Neural cell (in vitro differentiated cells): ENCODE measurements around the gene CRPPA. TPM values are rescaled to one million over a fixed set of nuclear protein-coding genes. Genes with fewer than 3 reads are reported as not detected.
"Not testable (repeated sequence)": the region's sequence is repeated elsewhere in the genome, so short reads cannot be mapped to it uniquely, and the experiment has no call there.

Experiments used
- H2AFZ ChIP-seq: fragments of 200-600, 300-800 bp; sonication (generic), shearing (Covaris generic); 2 replicates; pipeline ENCODE4 v1.6.0; 2014; ENCODE audit warnings: low read depth, mild to moderate bottlenecking, antibody characterized with exemption, low read length, moderate library complexity
- H3F3A ChIP-seq: fragments of 200-600 bp; shearing (Covaris generic); 2 replicates; pipeline ENCODE4 v1.6.1; 2016; ENCODE audit warnings: mild to moderate bottlenecking, moderate library complexity, mixed read lengths, antibody characterized with exemption, low read length; ENCODE audit not compliant: insufficient read depth, poor library complexity, severe bottlenecking
- H3K27ac ChIP-seq: fragments of 200-600, 300-800 bp; sonication (generic), shearing (Covaris generic); 2 replicates; pipeline ENCODE4 v1.5.1; 2014; ENCODE audit warnings: mild to moderate bottlenecking, low read length, moderate library complexity
- H3K27me3 ChIP-seq: fragments of 300-800, 200-600 bp; sonication (generic), shearing (Covaris generic); 2 replicates; pipeline ENCODE4 v1.6.0; 2014; ENCODE audit warnings: mild to moderate bottlenecking, low read depth, low read length, moderate library complexity; ENCODE audit not compliant: insufficient read depth
- H3K36me3 ChIP-seq: fragments of 300-800, 200-600 bp; sonication (generic), shearing (Covaris generic); 2 replicates; pipeline ENCODE4 v1.5.1; 2014; ENCODE audit warnings: mild to moderate bottlenecking, antibody characterized with exemption, low read length, moderate library complexity; ENCODE audit not compliant: insufficient read depth
- H3K4me2 ChIP-seq: fragments of 300-800, 200-600 bp; sonication (generic), shearing (Covaris generic); 2 replicates; pipeline ENCODE4 v1.6.0; 2014; ENCODE audit warnings: mild to moderate bottlenecking, low read length
- H3K4me3 ChIP-seq: fragments of 300-800, 200-600 bp; sonication (generic), shearing (Covaris generic); 2 replicates; pipeline ENCODE4 v1.5.1; 2014; ENCODE audit warnings: mild to moderate bottlenecking, low read length, moderate library complexity
- H3K79me2 ChIP-seq: fragments of 200-600 bp; shearing (Covaris generic); replicated peaks from 2 replicates; pipeline ENCODE4 v1.6.0; 2014; ENCODE audit warnings: mild to moderate bottlenecking, low read length, moderate library complexity; ENCODE audit not compliant: insufficient read depth
- H3K9ac ChIP-seq: fragments of 300-800, 200-600 bp; sonication (generic), shearing (Covaris generic); 2 replicates; pipeline ENCODE4 v1.6.1; 2016; ENCODE audit warnings: mild to moderate bottlenecking, low read length, mixed read lengths
- H3K9me2 ChIP-seq: fragments of 200-600 bp; shearing (Covaris generic); 2 replicates; pipeline ENCODE4 v1.6.1; 2016; ENCODE audit warnings: mild to moderate bottlenecking, low read length, mixed read lengths; ENCODE audit not compliant: insufficient read depth
- H3K9me3 ChIP-seq: fragments of 200-600, 300-800 bp; sonication (generic), shearing (Covaris generic); 2 replicates; pipeline ENCODE4 v1.6.1; 2016; ENCODE audit warnings: mild to moderate bottlenecking, mixed run types, low read length, moderate library complexity, mixed read lengths
- H4K20me1 ChIP-seq: fragments of 200-600 bp; shearing (Covaris generic); 2 replicates; pipeline ENCODE4 v1.6.1; 2016; ENCODE audit warnings: mild to moderate bottlenecking, mixed run types; ENCODE audit not compliant: insufficient read depth
- EP300 ChIP-seq: fragments of 450-650 bp; conservative IDR thresholded peaks from 2 replicates; pipeline ENCODE4 v1.6.1; 2014; ENCODE audit warnings: antibody characterized with exemption, mild to moderate bottlenecking, moderate library complexity; ENCODE audit not compliant: poor library complexity, severe bottlenecking
- MXI1 ChIP-seq: fragments of 450-650 bp; conservative IDR thresholded peaks from 2 replicates; pipeline ENCODE4 v1.6.1; 2014; ENCODE audit warnings: antibody characterized with exemption, mild to moderate bottlenecking; ENCODE audit not compliant: poor library complexity, severe bottlenecking
- SMC3 ChIP-seq: fragments of 450-650 bp; conservative IDR thresholded peaks from 2 replicates; pipeline ENCODE4 v1.6.1; 2014; ENCODE audit warnings: antibody characterized with exemption, mild to moderate bottlenecking, moderate library complexity; ENCODE audit not compliant: poor library complexity
- polyA plus RNA-seq: library from polyadenylated mRNA; depleted of rRNA; stranded (reverse); fragments of >200 nt; gene quantifications from 2 replicates; pipeline ENCODE4 v1.2.3, GENCODE V29; 2014
- small RNA-seq, 3 experiments: library from RNA; depleted of rRNA; stranded (forward); fragments of <200 nt; gene quantifications; one replicate each; pipeline ENCODE3, GENCODE V24; 2012

Gene CRPPA
- polyA plus RNA-seq, 1 donor from 2014 or later: 0.05 TPM

GRCh38 chr7:16392990-16393523 is 28.3 kb downstream of the CRPPA start:
- H3K79me2 ChIP-seq: no peaks in the 10 kb centered on the region
- peaks cover 10% of the 10 kb centered on the region for H3K36me3 ChIP-seq
- H3K4me2 ChIP-seq: no peak overlapping the region
- H3K27me3 ChIP-seq: no peaks in the 10 kb centered on the region
- H2AFZ ChIP-seq: no peak overlapping the region
- TF ChIP-seq MXI1 (no peak), SMC3 (no peak), EP300 (no peak)
- H3K9me2 ChIP-seq: no peaks in the 10 kb centered on the region
- H3K4me3 ChIP-seq: no peak overlapping the region
- H3F3A ChIP-seq: no peaks in the 10 kb centered on the region
- no peak overlapping the region for H3K27ac ChIP-seq
- no peaks in the 10 kb centered on the region for H4K20me1 ChIP-seq
- H3K9me3 ChIP-seq: peaks cover 12% of the 10 kb centered on the region
- no peak overlapping the region for H3K9ac ChIP-seq

GRCh38 chr7:16383786-16384185 is 37.6 kb downstream of the CRPPA start:
- not testable (repeated sequence) for H2AFZ ChIP-seq, H3K79me2 ChIP-seq, H3F3A ChIP-seq, H3K9me3 ChIP-seq, H3K27ac ChIP-seq, H3K9ac ChIP-seq, H4K20me1 ChIP-seq, H3K4me3 ChIP-seq, H3K9me2 ChIP-seq, H3K27me3 ChIP-seq, H3K36me3 ChIP-seq, H3K4me2 ChIP-seq

- H3K36me3 ChIP-seq: not testable (repeated sequence)
Measured at GRCh38 chr7:16383103-16383502, 38.2 kb downstream of the CRPPA start.

More at GRCh38 chr7:16383103-16383502, 38.2 kb downstream of the CRPPA start:
- H3K27ac ChIP-seq, H3K9me2 ChIP-seq, H3F3A ChIP-seq, H3K9ac ChIP-seq, H3K4me2 ChIP-seq, H3K79me2 ChIP-seq, H2AFZ ChIP-seq, H3K4me3 ChIP-seq, H4K20me1 ChIP-seq, H3K9me3 ChIP-seq, H3K27me3 ChIP-seq: not testable (repeated sequence)

Small RNA genes within 50 kb of the gene (small RNA-seq; reads per million reads assigned to genes)
- 0 reads per million in 3 experiments for gene AC005014.3

Other genes starting within 250 kb of the CRPPA start
- gene SOSTDC1, start 44.2 kb upstream of the CRPPA start, polyA plus RNA-seq: 0.24 and 0.52 TPM in 2 replicates
- gene LRRC72, start 105.3 kb upstream of the CRPPA start, polyA plus RNA-seq: not detected in 2 replicates
- 78.5 and 94.7 TPM in 2 replicates for gene ANKMY2, start 224.2 kb upstream of the CRPPA start, polyA plus RNA-seq
- 203 and 234 TPM in 2 replicates for gene BZW2, start 224.6 kb upstream of the CRPPA start, polyA plus RNA-seq